Calu3 (cell line): ENCODE measurements around the gene SEMA5A. TPM values are rescaled to one million over a fixed set of nuclear protein-coding genes. Genes with fewer than 3 reads are reported as not detected.

Source experiments
- BruUV-seq: library from RNA; stranded (reverse); fragments of 400-500 nt; replicated peaks from 2 replicates; lab custom pipeline; 2021; lab: Mats Ljungman, UMichigan
- CTCF ChIA-PET: fragments of 300-600 bp; sonication (Branson Sonifier 250); formaldehyde crosslinking; loops from one replicate; lab custom pipeline; 2022; ENCODE audit warnings: antibody characterized with exemption; lab: Charles Lee
- DNase-seq: peaks from one replicate; pipeline ENCODE4 v3.0.0; 2022
- H3K27ac Mint-ChIP-seq: one replicate; pipeline ENCODE4 v1.8.0; 2022; ENCODE audit warnings: mixed read lengths; ENCODE audit not compliant: unreplicated experiment
- H3K27me3 Mint-ChIP-seq: one replicate; pipeline ENCODE4 v1.8.0; 2022; ENCODE audit warnings: mixed read lengths; ENCODE audit not compliant: unreplicated experiment
- H3K36me3 Mint-ChIP-seq: one replicate; pipeline ENCODE4 v1.8.0; 2022; ENCODE audit warnings: mild to moderate bottlenecking, moderate library complexity, mixed read lengths; ENCODE audit not compliant: insufficient read depth, unreplicated experiment
- H3K4me1 Mint-ChIP-seq: one replicate; pipeline ENCODE4 v1.8.0; 2022; ENCODE audit warnings: mild to moderate bottlenecking, low read depth, mixed read lengths; ENCODE audit not compliant: unreplicated experiment
- H3K4me3 Mint-ChIP-seq: one replicate; pipeline ENCODE4 v1.8.0; 2022; ENCODE audit warnings: mild to moderate bottlenecking, low read depth, moderate library complexity, mixed read lengths; ENCODE audit not compliant: unreplicated experiment
- H3K9me3 Mint-ChIP-seq: one replicate; pipeline ENCODE4 v1.8.0; 2022; ENCODE audit warnings: low read depth, mixed read lengths; ENCODE audit not compliant: unreplicated experiment
- intact Hi-C: fragments of 100-400 bp; cut with micrococcal nuclease; formaldehyde crosslinking; loops from one replicate; pipeline ENCODE4 v1.10.0; 2022; ENCODE audit not compliant: unreplicated experiment
- total RNA-seq: library from RNA; stranded (reverse); gene quantifications from 2 replicates; pipeline ENCODE4 v1.2.3, GENCODE V29; 2022
- TF ChIP-seq, protein P1 (sequence below): fragments of 200-600 bp; IDR thresholded peaks from one replicate; pipeline ENCODE4 v1.8.0; 2022; ENCODE audit warnings: antibody characterized with exemption; ENCODE audit not compliant: unreplicated experiment

Gene SEMA5A
- total RNA-seq, 1 experiment from 2014 or later: 0.52 TPM

DNA sequence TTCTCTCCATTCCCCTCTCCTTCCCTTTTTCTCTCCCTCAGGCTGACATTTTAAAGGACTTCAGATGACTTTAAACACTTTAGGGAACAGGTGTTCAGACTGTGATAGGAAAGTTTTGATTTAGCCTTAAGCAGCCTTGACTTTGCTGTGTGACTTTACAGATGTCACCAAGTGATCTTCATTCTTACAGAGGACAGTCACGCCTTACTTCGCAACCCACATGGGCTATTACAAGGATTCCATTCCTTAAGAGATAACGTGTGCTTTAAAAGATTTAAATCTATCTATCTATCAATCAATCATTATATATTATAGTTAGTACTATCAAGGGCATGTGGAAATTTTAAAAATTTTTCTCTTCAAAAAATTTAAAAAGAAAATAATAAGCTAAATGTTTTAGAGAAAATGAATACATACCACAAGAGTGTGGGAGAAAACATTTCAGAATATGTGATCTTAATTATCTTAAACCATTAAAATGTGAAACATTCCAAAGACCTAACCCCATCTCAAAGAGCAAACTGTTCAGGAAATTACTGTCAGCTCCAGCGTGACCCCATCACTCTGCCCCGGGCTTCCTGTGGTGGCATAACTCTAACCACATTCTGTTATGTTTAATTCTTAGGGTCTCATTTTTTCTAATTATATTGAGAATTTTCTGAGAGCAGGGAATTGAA, 530.5 kb downstream of the SEMA5A start:
- Mint-ChIP-seq H3K27me3 (no peaks in the 10 kb centered on the region), H3K27ac (no peak overlapping the region), H3K4me1 (no peaks in the 10 kb centered on the region), H3K9me3 (peaks cover 4% of the 10 kb centered on the region), H3K4me3 (no peak overlapping the region), H3K36me3 (no peaks in the 10 kb centered on the region)
- CTCF ChIA-PET: no interaction called here
- DNase-seq: no peak
- TF ChIP-seq, protein P1, sequence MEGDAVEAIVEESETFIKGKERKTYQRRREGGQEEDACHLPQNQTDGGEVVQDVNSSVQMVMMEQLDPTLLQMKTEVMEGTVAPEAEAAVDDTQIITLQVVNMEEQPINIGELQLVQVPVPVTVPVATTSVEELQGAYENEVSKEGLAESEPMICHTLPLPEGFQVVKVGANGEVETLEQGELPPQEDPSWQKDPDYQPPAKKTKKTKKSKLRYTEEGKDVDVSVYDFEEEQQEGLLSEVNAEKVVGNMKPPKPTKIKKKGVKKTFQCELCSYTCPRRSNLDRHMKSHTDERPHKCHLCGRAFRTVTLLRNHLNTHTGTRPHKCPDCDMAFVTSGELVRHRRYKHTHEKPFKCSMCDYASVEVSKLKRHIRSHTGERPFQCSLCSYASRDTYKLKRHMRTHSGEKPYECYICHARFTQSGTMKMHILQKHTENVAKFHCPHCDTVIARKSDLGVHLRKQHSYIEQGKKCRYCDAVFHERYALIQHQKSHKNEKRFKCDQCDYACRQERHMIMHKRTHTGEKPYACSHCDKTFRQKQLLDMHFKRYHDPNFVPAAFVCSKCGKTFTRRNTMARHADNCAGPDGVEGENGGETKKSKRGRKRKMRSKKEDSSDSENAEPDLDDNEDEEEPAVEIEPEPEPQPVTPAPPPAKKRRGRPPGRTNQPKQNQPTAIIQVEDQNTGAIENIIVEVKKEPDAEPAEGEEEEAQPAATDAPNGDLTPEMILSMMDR: no peak
- BruUV-seq: no TSS peak
- intact Hi-C loops: no loop called here

DNA sequence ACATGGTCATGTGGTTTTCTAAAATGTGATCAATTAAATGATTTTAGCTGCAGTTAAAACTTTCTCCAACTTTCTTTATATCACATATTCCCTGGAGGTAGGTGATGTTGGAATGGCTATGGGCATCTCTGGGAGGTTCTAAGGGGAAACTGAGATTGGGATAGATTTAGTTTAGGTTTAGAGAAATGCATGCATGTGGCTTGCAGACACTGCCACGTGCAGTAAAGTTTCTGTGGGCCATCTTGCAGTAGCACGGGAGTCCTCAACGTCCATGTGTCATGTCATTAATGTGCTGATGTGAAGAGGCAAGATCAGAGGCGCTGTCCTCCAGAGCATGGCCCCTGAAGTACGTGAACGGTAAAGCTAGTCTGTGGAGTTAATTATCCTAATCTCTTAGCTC, 532.7 kb downstream of the SEMA5A start:
- no TSS peak for BruUV-seq
- TF ChIP-seq, protein P1: no peak
- peaks cover 16% of the 10 kb centered on the region for H3K9me3 Mint-ChIP-seq
- CTCF ChIA-PET: no interaction called here
- no peak overlapping the region for H3K4me3 Mint-ChIP-seq
- H3K27me3 Mint-ChIP-seq: no peaks in the 10 kb centered on the region
- H3K36me3 Mint-ChIP-seq: no peaks in the 10 kb centered on the region
- intact Hi-C loops: no loop called here
- no peaks in the 10 kb centered on the region for H3K4me1 Mint-ChIP-seq
- no peak overlapping the region for H3K27ac Mint-ChIP-seq
- no peak for DNase-seq

DNA sequence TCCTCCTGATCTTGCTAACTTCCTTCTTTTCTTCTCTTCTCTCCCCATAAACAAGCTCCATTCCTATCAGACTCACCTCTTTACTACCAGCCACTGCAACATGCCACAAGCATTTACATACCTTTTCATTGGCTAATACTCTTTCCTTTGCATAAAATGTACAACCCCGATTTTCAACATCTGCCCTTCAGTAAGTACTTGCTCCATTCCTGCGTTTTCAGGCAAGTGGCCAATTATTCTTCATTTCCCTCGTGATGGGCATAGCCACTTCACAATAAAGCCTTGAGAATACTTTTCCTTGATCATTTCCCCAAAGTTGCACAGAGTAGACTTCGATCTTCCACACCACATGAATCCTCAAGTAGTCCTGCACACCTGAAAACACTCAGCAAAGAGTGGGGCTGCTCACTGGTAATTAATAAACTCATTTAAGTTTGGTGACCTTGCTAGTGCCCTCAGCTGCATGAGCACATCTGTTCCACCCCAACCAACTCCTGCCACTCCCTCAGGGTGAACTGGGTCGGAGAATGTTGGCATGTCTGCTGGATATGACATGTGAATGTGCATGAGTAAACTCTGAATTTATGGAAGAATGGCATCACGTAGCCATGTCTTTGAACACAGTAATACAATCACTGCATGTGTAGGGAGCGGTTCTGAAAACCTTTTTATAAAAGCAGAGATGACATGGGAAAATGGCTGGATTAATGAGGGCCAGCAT, 535.8 kb downstream of the SEMA5A start:
- Mint-ChIP-seq H3K27me3 (no peaks in the 10 kb centered on the region), H3K9me3 (peaks cover 25% of the 10 kb centered on the region), H3K4me1 (no peaks in the 10 kb centered on the region), H3K27ac (no peak overlapping the region), H3K36me3 (no peaks in the 10 kb centered on the region), H3K4me3 (no peak overlapping the region)
- intact Hi-C loops: no loop called here
- DNase-seq: no peak
- TF ChIP-seq, protein P1: no peak
- BruUV-seq: no TSS peak
- CTCF ChIA-PET: no interaction called here

DNA sequence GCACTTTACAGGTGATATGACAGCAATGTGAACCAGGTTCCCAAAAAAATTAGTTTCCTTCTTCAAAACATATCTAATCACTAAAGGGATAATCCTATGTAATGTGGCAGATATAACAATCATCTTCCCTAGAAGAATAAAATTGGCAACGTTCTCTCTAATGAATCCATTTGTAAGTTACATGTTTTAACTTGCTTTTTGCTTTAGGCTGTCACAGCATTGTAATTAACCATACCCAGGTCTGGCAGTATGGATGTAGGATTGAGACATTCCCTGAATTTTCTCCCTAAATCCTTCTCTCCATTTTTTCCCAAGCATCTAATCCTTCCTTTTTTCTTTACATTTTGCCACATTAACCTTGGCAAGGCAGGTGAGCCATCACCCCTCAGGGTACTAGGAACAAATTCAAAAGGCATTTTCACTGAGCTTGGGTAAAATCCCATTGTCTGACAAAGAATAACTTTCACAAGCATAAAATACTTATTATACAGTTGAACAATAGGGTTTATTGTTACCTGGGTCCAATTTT, 548.3 kb downstream of the SEMA5A start:
- no peak overlapping the region for H3K27ac Mint-ChIP-seq
- CTCF ChIA-PET: no interaction called here
- no TSS peak for BruUV-seq
- DNase-seq: no peak
- H3K36me3 Mint-ChIP-seq: no peaks in the 10 kb centered on the region
- H3K9me3 Mint-ChIP-seq: peaks cover 6% of the 10 kb centered on the region
- TF ChIP-seq, protein P1: no peak
- intact Hi-C loops: no loop called here
- H3K4me1 Mint-ChIP-seq: no peaks in the 10 kb centered on the region
- no peak overlapping the region for H3K4me3 Mint-ChIP-seq
- no peaks in the 10 kb centered on the region for H3K27me3 Mint-ChIP-seq
